MM.1S (cell line): ENCODE results near the gene NFKBIA.

Source experiments
- DNase-seq: peaks from one replicate; pipeline ENCODE4 v3.0.0-alpha.2; 2015
- H2AFZ ChIP-seq: fragments of 300-600 bp; sonication (generic); 2 replicates; pipeline ENCODE4 v1.6.0; 2016; ENCODE audit warnings: antibody characterized with exemption, low read length
- H3F3A ChIP-seq: fragments of 300-600 bp; sonication (generic); 2 replicates; pipeline ENCODE4 v1.6.1; 2016; ENCODE audit warnings: mild to moderate bottlenecking, antibody characterized with exemption, low read length, moderate library complexity, mixed read lengths; ENCODE audit not compliant: insufficient read depth
- H3K27ac ChIP-seq: fragments of 300-600 bp; sonication (generic); 2 replicates; pipeline ENCODE4 v1.5.1; 2016; ENCODE audit warnings: mild to moderate bottlenecking, low read length
- H3K27me3 ChIP-seq: fragments of 300-600 bp; sonication (generic); replicated peaks from 2 replicates; pipeline ENCODE4 v1.6.0; 2016; ENCODE audit warnings: low read length; ENCODE audit not compliant: insufficient read depth
- H3K36me3 ChIP-seq: fragments of 300-600 bp; sonication (generic); replicated peaks from 2 replicates; pipeline ENCODE4 v1.6.1; 2016; ENCODE audit warnings: mild to moderate bottlenecking, low read length, mixed read lengths; ENCODE audit not compliant: insufficient read depth
- H3K4me1 ChIP-seq: fragments of 300-600 bp; sonication (generic); 2 replicates; pipeline ENCODE4 v1.6.1; 2016; ENCODE audit warnings: low read length, mixed read lengths
- H3K4me2 ChIP-seq: fragments of 300-600 bp; sonication (generic); 2 replicates; pipeline ENCODE4 v1.6.0; 2016; ENCODE audit warnings: low read depth, low read length
- H3K4me3 ChIP-seq: fragments of 300-600 bp; sonication (generic); 2 replicates; pipeline ENCODE4 v1.5.1; 2016; ENCODE audit warnings: low read length, mixed read lengths
- H3K79me2 ChIP-seq: fragments of 300-600 bp; sonication (generic); 2 replicates; pipeline ENCODE4 v1.6.1; 2016; ENCODE audit warnings: mixed run types, low read length, mixed read lengths
- H3K9ac ChIP-seq: fragments of 300-600 bp; sonication (generic); 2 replicates; pipeline ENCODE4 v1.6.1; 2016; ENCODE audit warnings: low read length, mixed read lengths
- H3K9me2 ChIP-seq: fragments of 300-600 bp; sonication (generic); replicated peaks from 2 replicates; pipeline ENCODE4 v1.6.1; 2016; ENCODE audit warnings: mild to moderate bottlenecking, low read length, mixed read lengths; ENCODE audit not compliant: insufficient read depth
- H3K9me3 ChIP-seq: fragments of 300-600 bp; sonication (generic); replicated peaks from 2 replicates; pipeline ENCODE4 v1.6.1; 2016; ENCODE audit warnings: mild to moderate bottlenecking, low read length, mixed read lengths; ENCODE audit not compliant: insufficient read depth
- H4K20me1 ChIP-seq: fragments of 300-600 bp; sonication (generic); 2 replicates; pipeline ENCODE4 v1.6.1; 2016; ENCODE audit warnings: mild to moderate bottlenecking, low read length, moderate library complexity, mixed read lengths; ENCODE audit not compliant: insufficient read depth
- CTCF ChIP-seq: fragments of 300-600 bp; sonication (generic); IDR thresholded peaks from 2 replicates; pipeline ENCODE4 v1.5.1; 2016; ENCODE audit warnings: antibody characterized with exemption, low read length, mixed read lengths
- EZH2 ChIP-seq: fragments of 300-600 bp; sonication (generic); optimal IDR thresholded peaks from 2 replicates; pipeline ENCODE3; 2017; ENCODE audit warnings: low read depth, mild to moderate bottlenecking, antibody characterized with exemption, low read length, mixed read lengths
- EZH2phosphoT487 ChIP-seq: fragments of 300-600 bp; sonication (generic); IDR thresholded peaks from 2 replicates; pipeline ENCODE4 v1.6.1; 2018; ENCODE audit warnings: antibody characterized with exemption, low read length

Gene NFKBIA

GRCh38 chr14:35370969-35371368 lies 33.6 kb downstream of the NFKBIA start:
- DNase-seq: no peak
- Histone ChIP-seq H3K4me2 (no peak overlapping the region), H3K79me2 (no peaks in the 10 kb centered on the region), H2AFZ (no peak overlapping the region), H3K9me2 (no peaks in the 10 kb centered on the region), H3K4me1 (no peaks in the 10 kb centered on the region), H3K27me3 (no peaks in the 10 kb centered on the region), H4K20me1 (no peaks in the 10 kb centered on the region), H3K4me3 (no peak overlapping the region), H3K36me3 (no peaks in the 10 kb centered on the region), H3K27ac (no peak overlapping the region), H3K9me3 (no peaks in the 10 kb centered on the region), H3F3A (no peaks in the 10 kb centered on the region), H3K9ac (no peak overlapping the region)
- TF ChIP-seq EZH2: no peak
- TF ChIP-seq CTCF: no peak
- TF ChIP-seq EZH2phosphoT487: no peak

GRCh38 chr14:35369701-35370191 lies 34.8 kb downstream of the NFKBIA start:
- Histone ChIP-seq H3K4me3 (no peak overlapping the region), H3K27me3 (no peaks in the 10 kb centered on the region), H3K9ac (no peak overlapping the region), H3K4me1 (peaks cover 10% of the 10 kb centered on the region), H3F3A (no peaks in the 10 kb centered on the region), H3K9me2 (no peaks in the 10 kb centered on the region), H3K4me2 (no peak overlapping the region), H4K20me1 (no peaks in the 10 kb centered on the region), H3K36me3 (no peaks in the 10 kb centered on the region), H3K27ac (no peak overlapping the region), H3K9me3 (no peaks in the 10 kb centered on the region), H3K79me2 (no peaks in the 10 kb centered on the region), H2AFZ (no peak overlapping the region)
- no peak for DNase-seq
- no peak for TF ChIP-seq EZH2phosphoT487
- TF ChIP-seq CTCF: no peak
- TF ChIP-seq EZH2: no peak

GRCh38 chr14:35368583-35369392 lies 35.8 kb downstream of the NFKBIA start:
- Histone ChIP-seq H3K9ac (no peak overlapping the region), H4K20me1 (no peaks in the 10 kb centered on the region), H3K27me3 (no peaks in the 10 kb centered on the region), H3K9me3 (no peaks in the 10 kb centered on the region), H3K9me2 (no peaks in the 10 kb centered on the region), H3K4me1 (peaks cover 10% of the 10 kb centered on the region), H3K27ac (no peak overlapping the region), H3K4me2 (no peak overlapping the region), H3K4me3 (no peak overlapping the region), H3K36me3 (no peaks in the 10 kb centered on the region), H2AFZ (no peak overlapping the region), H3K79me2 (no peaks in the 10 kb centered on the region), H3F3A (no peaks in the 10 kb centered on the region)
- DNase-seq: no peak
- TF ChIP-seq EZH2phosphoT487 (no peak), CTCF (no peak), EZH2 (no peak)
